ENCODE data around the gene GLIS2.

GLIS2 gene

GRCh38 chr16:4319454-4320421 lies 3.9 kb downstream of the GLIS2 start:
- DNase-seq (ENCODE audit: low read depth in 3 of 3) = peak in 1 of 3 experiments; percentile 36

- DNase-seq (ENCODE audit: low read depth in 3 of 3) = no peak
These were observed 4.8 kb downstream of the GLIS2 start for GRCh38 chr16:4320571-4321137.

- DNase-seq (ENCODE audit: low read depth in 3 of 3) = no peak
These were observed 5.6 kb downstream of the GLIS2 start for GRCh38 chr16:4321286-4322120.

GRCh38 chr16:4322121-4323052 lies 6.5 kb downstream of the GLIS2 start:
- no peak for DNase-seq (ENCODE audit: low read depth in 3 of 3)

GRCh38 chr16:4323071-4323844 lies 7.4 kb downstream of the GLIS2 start:
- DNase-seq (ENCODE audit: low read depth in 3 of 3) = no peak

- DNase-seq (ENCODE audit: low read depth in 3 of 3) = no peak
These were observed 8.1 kb downstream of the GLIS2 start for GRCh38 chr16:4323845-4324488.

- DNase-seq (ENCODE audit: low read depth in 3 of 3) = no peak
These were observed 8.8 kb downstream of the GLIS2 start for GRCh38 chr16:4324492-4325252.

- DNase-seq (ENCODE audit: low read depth in 3 of 3) = no peak
These were observed 9.4 kb downstream of the GLIS2 start for GRCh38 chr16:4325253-4325758.

GRCh38 chr16:4327386-4328045 lies 11.6 kb downstream of the GLIS2 start:
- no peak for DNase-seq (ENCODE audit: low read depth in 3 of 3)

GRCh38 chr16:4328046-4328781 lies 12.3 kb downstream of the GLIS2 start:
- DNase-seq (ENCODE audit: low read depth in 3 of 3) = peak in 1 of 3 experiments; percentile 28

GRCh38 chr16:4328782-4329775 lies 13.2 kb downstream of the GLIS2 start:
- DNase-seq (ENCODE audit: low read depth in 3 of 3) = no peak

GRCh38 chr16:4330277-4330874 lies 14.5 kb downstream of the GLIS2 start:
- DNase-seq (ENCODE audit: low read depth in 3 of 3) = peak; percentile 46 to 59 (median 50)

- no peak for DNase-seq (ENCODE audit: low read depth in 3 of 3)
These were observed 16.2 kb downstream of the GLIS2 start for GRCh38 chr16:4332083-4332482.

- no peak for DNase-seq (ENCODE audit: low read depth in 3 of 3)
These were observed 16.9 kb downstream of the GLIS2 start for GRCh38 chr16:4332623-4333307.

GRCh38 chr16:4333308-4333638 lies 17.4 kb downstream of the GLIS2 start:
- no peak for DNase-seq (ENCODE audit: low read depth in 3 of 3)

Measured in stimulated activated CD4-positive, alpha-beta T cell treated with anti-CD3 and anti-CD28 coated beads, TNF-alpha, amount 100 ng/mL, for 4 hours (primary cell).